Ascending aorta (tissue), 2 donors: ENCODE data around the gene PRPF6. TPM values are rescaled to one million over a fixed set of nuclear protein-coding genes. Genes with fewer than 3 reads are reported as not detected.
"Not testable (repeated sequence)": the region's sequence is repeated elsewhere in the genome, so short reads cannot be mapped to it uniquely, and the experiment has no call there.

Source experiments
- DNase-seq, 2 donors: peaks; one replicate each; pipeline ENCODE4 v3.0.0-alpha.2; 2019; ENCODE audit warnings: low spot score in 2 of 2
- H3K27ac ChIP-seq, 2 donors: fragments of 200-600 bp; sonication (generic); one replicate each; pipeline ENCODE4 v1.5.1; 2016 to 2017; ENCODE audit warnings: mild to moderate bottlenecking in 1 of 2
- H3K27me3 ChIP-seq: fragments of 200-600 bp; sonication (generic); one replicate; pipeline ENCODE4 v1.5.1; 2017
- H3K36me3 ChIP-seq, 2 donors: fragments of 200-600 bp; sonication (generic); one replicate each; pipeline ENCODE4 v1.5.1; 2016
- H3K4me1 ChIP-seq, 2 donors: fragments of 200-600 bp; sonication (generic); one replicate each; pipeline ENCODE4 v1.5.1; 2016 to 2017; ENCODE audit warnings: mild to moderate bottlenecking in 1 of 2
- H3K4me3 ChIP-seq, 2 donors: fragments of 200-600 bp; sonication (generic); one replicate each; pipeline ENCODE4 v1.5.1; 2016 to 2017; ENCODE audit warnings: mild to moderate bottlenecking in 1 of 2
- H3K9me3 ChIP-seq, 2 donors: fragments of 200-600 bp; sonication (generic); one replicate each; pipeline ENCODE4 v1.5.1; 2016
- CTCF ChIP-seq, 3 experiments: fragments of 200-600 bp in 2 of 3; fragments of 450-650 bp in 1 of 3; sonication (generic) in 2 of 3; IDR thresholded peaks; one replicate each; pipeline ENCODE4 v1.5.1; 2016 to 2019; ENCODE audit warnings: antibody characterized with exemption in 3 of 3, mild to moderate bottlenecking in 1 of 3, moderate library complexity in 1 of 3
- intact Hi-C: fragments of 100-400 bp; cut with DNase I; formaldehyde crosslinking; loops from one replicate; pipeline ENCODE4 v1.15.1; 2023
- total RNA-seq: library from RNA; depleted of rRNA; stranded (reverse); fragments of >200 nt; gene quantifications from one replicate; pipeline ENCODE4 v1.1.0, GENCODE V29; 2016

The PRPF6 gene
- total RNA-seq, 1 donor from 2014 or later, result 33.5 TPM

GRCh38 chr20:63969838-63970713 is 10.9 kb upstream of the PRPF6 start, which contains the start of gene ZNF512B:
Gene ZNF512B (minus strand): TSS chr20:63969930. CDS start chr20:63967950, 1,980 bp downstream.
- no peak for TF ChIP-seq CTCF (IDR thresholded peaks at IDR 0.05)
- H3K9me3 ChIP-seq, result no peaks in the 10 kb centered on the region
- H3K27me3 ChIP-seq, result no peaks in the 10 kb centered on the region
- peak within 1 kb of the TSS; percentile 70 to 84 for H3K4me3 ChIP-seq
- peaks cover 6 to 11% of the 10 kb centered on the region in 2 donors for H3K36me3 ChIP-seq
- DNase-seq, result peak in 1 of 2 donors; percentile 75
- H3K4me1 ChIP-seq, result peaks cover 16% of the 10 kb centered on the region in 2 donors
- H3K27ac ChIP-seq, result peak within 1 kb of the TSS; percentile 70 to 79
- intact Hi-C loops, result loop anchor here (5.0 to 10.0 kb wide), 3 partner anchors 63 to 755 kb away; partner anchors contain the start of genes GMEB2 and YTHDF1

- no peak for TF ChIP-seq CTCF (IDR thresholded peaks at IDR 0.05)
- Histone ChIP-seq H3K4me1 (peaks cover 16% of the 10 kb centered on the region in 2 donors), H3K9me3 (no peaks in the 10 kb centered on the region), H3K36me3 (peaks cover 6 to 11% of the 10 kb centered on the region in 2 donors), H3K4me3 (peak overlapping the region in 1 of 2 donors; percentile 70), H3K27me3 (no peaks in the 10 kb centered on the region), H3K27ac (no peak overlapping the region)
- DNase-seq, result no peak
- intact Hi-C loops, result loop anchor here (5.0 to 10.0 kb wide), 3 partner anchors 64 to 756 kb away; partner anchors contain the start of genes GMEB2 and YTHDF1
Measured at GRCh38 chr20:63970714-63971431, 10.1 kb upstream of the PRPF6 start.

GRCh38 chr20:63971960-63972311 is 9.0 kb upstream of the PRPF6 start:
- H3K27ac ChIP-seq, H3K4me3 ChIP-seq, H3K9me3 ChIP-seq, DNase-seq, H3K27me3 ChIP-seq, H3K36me3 ChIP-seq: not testable (repeated sequence)
- intact Hi-C loops, result loop anchor here (2.0 to 10.0 kb wide), 4 partner anchors 65 to 757 kb away; partner anchors contain the start of genes GMEB2 and YTHDF1
- peaks cover 16% of the 10 kb centered on the region in 2 donors for H3K4me1 ChIP-seq

- Histone ChIP-seq H3K36me3 (peaks cover 0 to 2% of the 10 kb centered on the region in 2 donors), H3K27ac (no peak overlapping the region), H3K4me3 (no peak overlapping the region), H3K9me3 (no peaks in the 10 kb centered on the region), H3K4me1 (peaks cover 16% of the 10 kb centered on the region in 2 donors), H3K27me3 (no peaks in the 10 kb centered on the region)
- intact Hi-C loops, result loop anchor here (1.0 to 10.0 kb wide), 5 partner anchors 65 to 758 kb away; partner anchors contain the start of genes GMEB2 and YTHDF1
- no peak for TF ChIP-seq CTCF (IDR thresholded peaks at IDR 0.05)
- DNase-seq, result no peak
Measured at GRCh38 chr20:63972312-63973159, 8.4 kb upstream of the PRPF6 start.

GRCh38 chr20:63973160-63973479 is 7.8 kb upstream of the PRPF6 start:
- Histone ChIP-seq H3K27me3 (no peaks in the 10 kb centered on the region), H3K4me3 (no peak overlapping the region), H3K4me1 (peaks cover 15 to 16% of the 10 kb centered on the region in 2 donors), H3K9me3 (no peaks in the 10 kb centered on the region), H3K36me3 (no peaks in the 10 kb centered on the region), H3K27ac (no peak overlapping the region)
- no peak for DNase-seq
- TF ChIP-seq CTCF (IDR thresholded peaks at IDR 0.05), result no peak
- intact Hi-C loops, result loop anchor here (1.0 to 10.0 kb wide), 5 partner anchors 66 to 758 kb away; partner anchors contain the start of genes GMEB2 and YTHDF1
